GM19240 (cell line): ENCODE measurements around the gene IRAK2.
"Not testable (repeated sequence)": the region's sequence is repeated elsewhere in the genome, so short reads cannot be mapped to it uniquely, and the experiment has no call there.

Source experiments
- DNase-seq: peaks from one replicate; pipeline ENCODE4 v3.0.0; 2011; ENCODE audit warnings: low spot score; ENCODE audit not compliant: insufficient read length

The IRAK2 gene

DNA sequence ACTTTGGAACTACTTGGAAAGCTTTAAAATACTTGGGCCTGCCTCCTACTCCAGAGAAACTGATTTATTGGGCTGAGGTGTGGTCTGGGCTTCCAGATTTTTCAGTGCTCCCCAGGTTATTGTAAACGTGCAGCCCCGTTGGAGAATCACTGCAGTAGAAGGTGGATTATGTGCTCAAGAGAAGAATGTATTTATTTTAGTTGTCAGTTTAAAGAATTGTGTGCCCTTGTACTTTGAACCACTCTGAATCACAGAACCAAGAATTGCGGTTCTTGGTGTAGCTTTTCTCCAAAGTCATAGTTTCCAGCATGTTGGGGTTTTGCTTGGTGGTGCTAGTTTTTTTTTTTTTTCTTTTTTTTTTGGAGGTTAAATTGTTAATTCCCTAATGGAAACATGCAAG lies 85.1 kb downstream of the IRAK2 start:
- DNase-seq: no peak

DNA sequence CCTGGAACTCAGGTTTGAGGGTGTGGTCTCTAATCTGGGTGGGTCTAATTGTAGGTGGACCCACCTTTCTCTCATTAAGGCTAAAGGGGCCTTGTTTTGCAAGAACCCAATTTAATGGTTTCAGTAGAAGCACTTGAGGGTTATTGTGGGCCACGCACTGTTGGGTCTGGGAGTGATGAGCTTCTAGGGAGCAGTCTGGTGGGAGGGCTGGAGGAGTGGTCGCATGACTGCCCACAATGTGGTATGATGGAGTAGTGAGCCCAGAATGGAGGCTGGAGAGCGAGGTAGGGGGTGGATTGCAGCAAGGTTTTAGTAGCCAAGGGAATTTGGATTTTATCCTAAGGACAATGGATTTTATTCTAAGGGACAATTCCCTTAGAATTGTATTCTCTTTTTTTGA lies 86.3 kb downstream of the IRAK2 start:
- DNase-seq: no peak

DNA sequence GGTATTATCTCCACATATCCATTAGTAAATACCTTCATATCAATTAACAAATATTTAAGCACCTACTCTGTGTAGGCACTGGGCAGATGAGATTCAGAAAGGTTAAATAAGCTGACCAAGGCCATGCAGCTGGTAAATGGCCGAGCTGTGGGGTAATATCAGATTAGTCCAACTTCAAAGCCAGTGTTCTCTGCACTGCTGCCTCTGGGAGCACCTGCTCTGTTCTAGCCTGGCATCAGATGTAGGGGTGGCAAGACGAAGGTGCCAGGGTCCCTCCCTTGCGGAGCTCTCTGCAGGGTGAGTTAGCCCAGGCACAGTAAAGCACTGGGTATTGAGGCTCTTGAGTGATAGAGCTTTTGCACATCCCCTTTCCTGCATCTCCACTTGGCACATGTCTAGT lies 89.0 kb downstream of the IRAK2 start:
- DNase-seq: no peak

DNA sequence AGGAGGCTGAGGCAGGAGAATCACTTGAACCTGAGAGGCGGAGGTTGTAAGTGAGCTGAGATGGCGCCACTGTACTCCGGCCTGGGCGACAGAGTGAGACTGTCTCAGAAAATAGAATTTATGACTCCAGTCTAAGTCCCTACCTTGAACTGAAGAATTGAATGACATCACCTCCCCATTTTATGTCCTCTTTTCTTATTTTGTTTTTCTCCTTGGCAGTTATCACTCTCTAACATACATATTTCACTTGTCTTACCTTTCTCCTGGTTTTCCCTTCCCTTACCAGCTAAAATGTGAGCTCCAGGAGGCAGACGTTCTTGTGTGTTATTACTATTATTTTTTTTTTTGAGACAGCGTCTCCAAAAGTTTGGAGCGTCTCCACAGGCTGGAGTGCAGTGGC lies 91.1 kb downstream of the IRAK2 start:
- no peak for DNase-seq

DNA sequence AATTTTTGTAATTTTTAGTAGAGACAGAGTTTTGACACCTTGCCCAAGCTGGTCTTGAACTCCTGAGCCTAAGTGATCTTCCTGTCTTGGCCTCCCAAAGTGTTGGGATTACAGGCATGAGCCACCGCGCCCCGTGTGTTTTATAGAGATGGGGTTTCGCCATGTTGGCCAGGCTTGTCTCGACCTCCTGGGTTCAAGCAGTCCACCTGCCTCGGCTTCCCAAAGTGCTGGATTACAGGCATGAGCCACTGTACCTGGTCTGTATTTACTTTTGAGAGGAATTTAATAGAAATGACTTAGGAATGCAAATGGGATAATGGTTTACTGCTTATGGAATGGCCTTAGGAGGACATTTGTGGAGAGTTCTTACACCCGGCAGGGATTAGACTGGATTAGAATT lies 94.3 kb downstream of the IRAK2 start:
- DNase-seq: no peak

DNA sequence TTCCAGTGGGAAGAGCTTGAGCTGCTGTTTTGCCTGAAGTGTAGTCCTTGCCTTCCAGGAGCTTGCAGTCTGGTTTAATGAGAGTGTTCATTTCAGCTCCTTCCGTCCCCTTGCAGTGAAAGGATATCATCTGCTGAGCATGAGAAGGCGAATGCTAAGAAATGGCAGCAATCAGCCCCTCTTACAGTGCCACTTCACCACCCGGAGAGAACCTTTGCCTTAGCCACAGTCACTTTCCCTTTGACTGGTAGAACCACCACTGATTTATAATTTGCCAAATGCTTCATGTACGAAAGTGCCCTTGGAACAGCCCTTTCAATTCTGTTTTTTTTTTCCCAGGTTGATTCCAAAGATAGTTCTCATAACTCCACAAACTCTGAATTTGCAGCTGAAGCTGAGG lies 95.1 kb downstream of the IRAK2 start:
- DNase-seq: no peak

DNA sequence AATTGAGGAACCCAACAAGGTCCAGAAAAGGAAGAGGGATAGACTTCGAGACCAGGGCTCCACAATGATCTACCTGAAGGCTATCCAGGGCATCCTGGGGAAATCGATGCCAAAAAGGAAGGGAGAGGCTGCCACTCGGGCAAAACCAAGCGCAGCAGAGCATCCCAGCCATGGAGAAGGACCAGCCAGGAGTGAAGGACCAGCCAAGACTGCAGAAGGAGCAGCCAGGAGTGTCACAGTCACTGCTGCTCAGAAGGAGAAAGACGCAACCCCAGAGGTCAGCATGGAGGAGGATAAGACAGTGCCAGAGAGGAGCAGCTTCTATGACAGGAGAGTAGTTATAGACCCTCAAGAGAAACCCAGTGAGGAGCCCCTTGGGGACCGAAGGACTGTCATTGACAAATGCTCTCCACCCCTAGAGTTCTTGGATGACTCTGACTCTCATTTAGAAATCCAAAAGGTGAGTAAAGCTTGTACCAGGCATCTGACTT lies 95.5 kb downstream of the IRAK2 start:
- DNase-seq: no peak

DNA sequence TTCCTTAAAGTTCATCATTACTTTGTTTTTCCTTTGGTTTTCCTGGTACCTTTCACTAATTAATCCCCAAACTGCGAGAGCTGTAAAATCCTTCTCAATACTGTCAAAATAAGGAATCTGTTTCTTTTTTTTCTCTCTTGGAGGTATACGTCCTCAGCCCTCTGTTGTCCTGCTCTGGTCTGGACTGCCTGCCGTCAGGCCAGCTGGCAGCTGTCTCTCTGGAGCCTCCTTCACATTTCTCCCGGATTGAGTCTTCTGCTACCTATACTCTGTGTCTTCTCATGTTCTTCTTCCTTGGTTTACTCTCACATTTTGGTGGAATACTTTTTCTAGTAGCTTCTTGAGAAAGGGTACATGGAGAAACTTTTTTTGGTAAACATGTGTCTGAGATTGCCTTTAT lies 97.3 kb downstream of the IRAK2 start:
- no peak for DNase-seq

DNA sequence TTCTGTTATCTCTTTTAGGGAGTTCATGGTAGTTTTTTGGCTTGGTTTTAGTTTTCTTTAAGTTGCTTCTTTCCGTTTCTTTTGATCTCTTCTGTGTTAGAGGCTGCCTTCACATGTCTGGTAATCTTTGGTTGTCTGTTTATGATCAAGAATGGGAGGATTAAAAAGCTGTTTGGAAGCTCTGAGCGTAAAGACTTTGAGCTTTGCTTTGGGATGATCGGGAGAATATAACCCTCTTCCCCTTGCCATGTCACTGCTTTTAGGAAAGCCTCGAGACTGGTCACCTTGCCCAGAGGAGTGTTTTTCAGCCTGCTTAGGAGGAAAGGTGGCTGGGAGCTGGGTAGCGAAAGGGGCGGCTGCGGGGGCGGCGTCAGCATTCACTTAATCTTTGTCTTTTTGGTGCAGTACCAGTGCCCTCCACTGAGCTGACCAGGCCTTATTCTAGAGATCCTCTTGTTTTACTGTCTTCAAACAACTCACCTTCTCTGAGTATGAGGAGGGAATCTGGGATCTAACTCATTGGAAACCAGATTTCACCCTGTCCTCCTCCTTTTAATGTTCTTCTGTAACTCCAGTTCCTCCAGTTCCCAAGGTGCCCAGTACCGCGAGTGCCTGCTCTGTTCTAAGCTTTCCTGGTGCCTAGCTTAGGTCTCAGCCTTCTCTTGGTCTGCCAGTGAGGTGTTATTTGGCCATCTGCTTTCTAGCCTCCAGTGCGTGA lies 99.1 kb downstream of the IRAK2 start:
- DNase-seq: no peak

DNA sequence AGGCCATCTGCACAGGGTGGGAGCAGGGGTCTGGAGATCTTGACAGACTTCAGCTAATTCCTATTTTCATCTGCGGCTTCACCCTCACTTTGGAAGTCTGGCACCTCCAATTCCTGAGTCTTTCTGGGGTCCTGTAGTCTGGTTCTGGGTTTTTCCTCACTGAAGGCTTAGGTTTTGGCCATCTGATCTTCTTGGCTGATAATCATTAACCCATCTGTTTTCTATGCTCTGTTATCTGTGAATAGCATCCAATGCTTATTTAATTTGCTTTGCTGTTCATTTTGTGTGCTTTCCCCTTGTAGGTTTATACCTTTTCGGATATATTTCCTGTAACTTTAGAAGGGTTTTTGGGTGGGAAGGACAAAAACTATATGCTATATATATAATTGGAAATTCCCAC lies 101.1 kb downstream of the IRAK2 start:
- no peak for DNase-seq

DNA sequence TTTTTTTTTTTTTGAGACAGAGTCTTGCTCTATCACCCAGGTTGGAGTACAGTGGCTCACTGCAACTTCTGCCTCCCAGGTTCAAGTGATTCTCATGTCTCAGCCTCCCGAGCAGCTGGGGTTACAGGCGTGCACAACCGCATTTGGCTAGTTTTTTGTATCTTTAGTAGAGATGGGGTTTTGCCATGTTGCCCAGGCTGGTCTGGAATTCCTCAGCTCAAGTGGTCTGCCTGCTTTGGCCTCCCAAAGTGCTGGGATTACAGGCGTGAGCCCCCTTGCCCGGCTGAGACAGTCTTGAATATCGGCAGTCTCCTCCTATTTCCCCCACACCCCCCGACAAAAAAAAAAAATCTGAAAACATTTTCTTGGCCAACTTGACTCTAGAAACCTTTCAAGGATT lies 102.2 kb downstream of the IRAK2 start:
- not testable (repeated sequence) for DNase-seq

DNA sequence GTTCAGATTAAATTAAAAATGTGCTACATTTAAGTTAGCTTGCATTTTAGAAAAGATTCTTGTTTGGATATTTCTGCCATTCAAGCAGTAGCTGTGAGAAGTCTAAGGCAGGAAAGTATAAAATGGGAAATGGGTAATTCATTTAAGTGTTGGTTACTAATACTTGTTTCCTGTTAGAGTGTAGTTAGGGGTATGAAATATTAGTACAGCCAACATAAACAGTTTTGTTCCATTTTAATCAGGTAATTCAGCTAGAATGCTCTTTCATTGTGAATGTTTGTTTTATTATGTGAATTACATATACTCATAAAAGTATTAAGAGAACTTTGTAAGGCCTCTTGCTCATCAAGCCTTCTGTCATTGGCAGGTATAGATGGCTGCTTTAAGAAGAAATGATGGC lies 103.4 kb downstream of the IRAK2 start:
- DNase-seq: no peak

DNA sequence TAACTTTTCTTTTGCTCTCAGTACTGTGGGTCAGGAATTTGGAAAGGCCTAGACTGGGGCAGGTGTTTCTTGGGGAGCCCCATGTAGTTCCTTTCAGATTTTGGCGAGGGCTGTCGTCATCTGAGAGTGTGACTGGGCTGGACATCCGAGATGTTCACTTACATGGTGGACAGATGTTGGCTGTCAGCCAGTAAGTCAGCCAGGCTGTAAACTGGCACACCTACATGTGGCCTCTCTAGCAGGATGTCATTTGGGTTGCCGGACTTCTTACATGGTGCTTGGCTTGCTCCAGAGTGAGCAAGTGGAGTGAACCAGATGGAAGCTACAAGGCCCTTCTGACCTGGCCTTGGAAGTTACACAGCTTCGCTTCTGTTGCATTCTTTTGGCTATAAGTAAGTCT lies 104.2 kb downstream of the IRAK2 start:
- no peak for DNase-seq

DNA sequence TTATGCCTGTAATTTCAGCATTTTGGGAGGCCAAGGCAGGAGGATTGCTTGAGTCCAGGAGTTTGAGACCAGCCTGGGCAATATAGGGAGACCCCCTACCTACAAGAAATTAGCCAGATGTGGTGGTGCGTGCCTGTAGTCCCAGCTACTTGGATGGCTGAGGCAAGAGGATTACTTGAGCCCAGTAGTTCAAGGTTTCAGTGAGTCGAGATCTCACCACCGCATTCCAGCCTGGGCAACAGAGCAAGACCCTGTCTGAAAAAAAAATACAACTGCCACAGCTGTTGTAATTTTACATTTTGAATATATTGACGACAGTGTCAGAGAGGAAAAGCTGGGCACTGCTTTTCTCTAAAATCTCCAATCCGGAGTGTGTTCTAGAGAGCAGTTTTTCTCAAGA lies 104.7 kb downstream of the IRAK2 start:
- no peak for DNase-seq

DNA sequence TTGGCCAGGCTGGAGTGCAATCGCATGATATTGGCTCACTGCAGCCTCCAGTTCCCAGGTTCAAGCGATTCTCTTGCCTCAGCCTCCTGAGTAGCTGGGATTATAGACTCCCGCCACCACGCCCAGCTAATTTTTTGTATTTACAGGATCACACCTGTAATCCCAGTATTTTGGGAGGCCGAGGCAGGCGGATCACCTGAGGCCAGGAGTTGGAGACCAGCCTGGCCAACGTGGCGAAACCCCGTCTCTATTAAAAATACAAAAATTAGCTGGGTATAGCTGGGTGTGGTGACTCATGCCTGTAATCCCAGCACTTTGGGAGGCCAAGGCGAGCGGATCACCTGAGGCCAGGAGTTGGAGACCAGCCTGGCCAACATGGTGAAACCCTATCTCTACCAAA lies 107.8 kb downstream of the IRAK2 start:
- not testable (repeated sequence) for DNase-seq

DNA sequence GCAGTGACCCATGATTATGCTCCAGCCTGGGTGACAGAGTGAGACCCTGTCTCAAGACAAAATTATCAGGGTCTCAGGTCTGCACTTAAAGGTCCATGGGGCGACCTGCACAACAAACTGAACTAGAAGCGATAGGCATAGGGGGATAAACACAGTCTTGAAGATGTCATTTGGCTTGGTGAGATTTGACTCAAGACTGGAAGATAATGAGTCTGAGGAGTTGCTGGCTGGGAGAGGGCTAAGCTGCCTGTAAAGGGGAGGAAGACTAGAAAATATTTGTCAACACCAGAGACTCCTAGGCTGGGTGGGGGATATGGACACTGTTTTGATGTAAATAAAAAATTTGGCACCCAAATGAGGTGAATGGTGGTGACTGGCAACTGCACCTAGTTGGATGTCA lies 108.3 kb downstream of the IRAK2 start:
- DNase-seq: no peak

DNA sequence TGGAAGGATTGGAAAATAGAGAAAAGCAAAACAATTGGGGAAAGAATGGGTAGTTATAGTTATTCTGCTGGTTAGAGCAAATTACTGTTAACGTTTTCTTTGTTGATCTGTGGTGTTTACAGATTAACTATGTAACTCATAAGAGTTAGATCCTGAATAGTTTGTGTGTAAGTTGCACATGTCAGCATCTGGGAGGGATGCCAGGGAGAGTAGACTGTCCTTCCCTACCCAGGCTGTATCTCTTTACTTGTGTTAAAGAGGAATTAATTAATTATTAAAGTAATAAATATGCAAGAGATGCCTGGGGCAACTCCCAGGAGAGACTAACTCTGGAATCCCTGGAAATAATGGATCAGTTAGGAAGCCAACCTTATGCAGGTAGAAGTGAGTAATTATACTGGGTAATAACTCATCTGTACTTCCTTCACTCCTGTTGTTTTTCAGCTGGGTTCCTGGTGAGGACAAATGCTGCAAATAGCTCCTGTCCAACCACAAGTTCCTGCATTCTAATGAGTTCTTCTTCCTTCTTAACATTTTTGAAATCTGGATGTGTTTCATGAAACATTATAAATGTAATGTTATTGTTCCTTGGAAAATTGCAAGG lies 109.1 kb downstream of the IRAK2 start:
- DNase-seq: no peak

DNA sequence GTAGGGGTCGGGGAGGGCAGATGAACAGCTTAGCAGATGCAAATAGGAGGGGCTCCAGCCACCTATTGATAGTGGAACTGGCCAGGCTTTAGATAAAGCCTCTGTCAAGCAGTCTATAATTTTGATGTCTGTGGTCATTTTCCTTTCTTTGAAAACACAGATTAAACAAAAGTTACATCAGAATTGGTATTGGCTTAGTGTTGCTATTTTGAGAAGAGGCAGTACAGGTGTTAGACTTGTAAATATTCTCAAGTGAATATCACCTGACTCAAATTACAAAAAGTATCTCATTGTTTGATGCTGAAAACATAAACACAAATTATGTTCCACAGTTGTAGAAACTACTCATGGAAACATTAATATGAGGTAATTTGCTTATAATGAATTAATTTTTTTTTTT lies 109.9 kb downstream of the IRAK2 start:
- no peak for DNase-seq

DNA sequence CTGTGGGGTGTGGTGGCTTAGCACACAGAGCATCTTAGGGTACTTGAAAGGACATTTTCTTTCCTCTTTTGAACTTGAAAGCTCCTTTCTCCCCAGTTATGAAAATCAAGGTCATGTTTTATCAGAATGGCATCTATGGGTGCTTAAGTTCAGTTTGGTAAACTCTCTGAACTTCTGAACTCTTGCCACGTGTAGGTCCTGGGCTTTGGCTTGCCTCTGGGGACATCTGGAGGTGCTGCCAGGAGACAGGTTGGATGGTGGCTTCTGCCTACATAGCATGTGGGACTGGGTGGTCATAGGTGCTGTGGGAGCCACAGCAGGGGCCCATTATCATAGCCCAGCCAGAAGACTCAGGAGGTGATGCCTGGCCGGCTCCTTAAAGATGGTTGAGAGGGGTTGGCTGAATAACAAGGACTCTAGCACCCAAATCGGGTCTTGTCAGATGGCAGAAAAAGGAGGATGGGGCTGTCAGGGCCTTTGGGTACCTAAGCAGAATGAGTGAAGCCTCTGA lies 112.5 kb downstream of the IRAK2 start:
- no peak for DNase-seq

DNA sequence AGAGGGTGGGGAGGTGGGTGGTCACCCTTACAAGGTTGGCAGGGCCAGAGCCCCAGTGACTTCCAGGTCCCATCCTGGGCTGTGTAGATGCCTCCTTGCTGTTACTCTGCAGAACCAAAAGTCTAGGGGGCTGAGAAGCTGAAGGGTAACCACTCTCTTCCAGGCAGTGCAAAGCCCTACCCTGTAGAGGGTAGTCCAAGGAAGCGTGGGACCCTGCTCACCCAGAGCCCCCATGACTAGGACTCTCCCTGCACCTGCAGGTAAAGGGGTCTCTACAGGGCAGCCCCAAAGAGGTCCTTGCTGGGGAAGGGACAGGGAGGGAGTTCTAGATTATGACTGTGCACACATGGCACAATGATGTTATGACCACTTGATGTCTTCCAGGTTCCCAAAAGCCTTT lies 113.8 kb downstream of the IRAK2 start:
- DNase-seq: no peak

DNA sequence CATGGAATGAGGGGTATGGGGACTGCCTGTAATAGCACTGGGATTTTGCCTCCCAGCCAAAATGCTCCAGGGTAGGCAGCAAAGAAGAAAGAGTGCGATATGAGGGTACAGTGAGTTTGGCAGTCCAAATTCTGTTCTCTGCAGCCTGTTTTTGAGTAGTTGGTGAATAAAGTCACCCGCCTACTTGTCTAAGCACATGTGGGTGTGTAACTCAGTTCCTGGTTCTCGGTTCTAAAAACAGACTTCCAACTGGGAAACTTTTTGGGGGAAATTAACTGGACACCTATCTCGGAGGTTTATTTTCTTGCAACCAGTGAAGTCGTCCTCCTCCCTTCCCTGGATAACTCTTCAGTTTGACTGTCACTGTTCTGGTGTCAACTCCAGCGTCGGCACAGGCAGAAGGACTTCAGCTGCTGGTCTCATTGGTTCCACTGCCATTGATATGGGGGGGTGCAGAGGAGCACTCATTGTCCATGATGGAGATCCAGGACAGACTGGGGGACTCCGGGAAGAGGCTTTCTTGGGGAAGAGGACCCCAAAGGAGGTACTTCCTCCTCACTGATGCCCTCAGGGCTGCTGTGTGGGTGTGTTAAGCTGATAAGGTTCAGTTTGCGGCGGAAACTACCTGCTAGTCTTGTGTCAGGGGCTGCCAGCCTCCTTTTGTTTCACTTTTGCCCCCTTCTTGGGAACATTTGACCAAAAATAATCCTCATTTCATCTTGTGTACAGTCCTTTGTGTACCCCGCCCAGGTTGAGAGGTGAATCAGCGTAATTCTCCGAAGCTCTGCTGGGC lies 114.9 kb downstream of the IRAK2 start:
- DNase-seq: no peak

DNA sequence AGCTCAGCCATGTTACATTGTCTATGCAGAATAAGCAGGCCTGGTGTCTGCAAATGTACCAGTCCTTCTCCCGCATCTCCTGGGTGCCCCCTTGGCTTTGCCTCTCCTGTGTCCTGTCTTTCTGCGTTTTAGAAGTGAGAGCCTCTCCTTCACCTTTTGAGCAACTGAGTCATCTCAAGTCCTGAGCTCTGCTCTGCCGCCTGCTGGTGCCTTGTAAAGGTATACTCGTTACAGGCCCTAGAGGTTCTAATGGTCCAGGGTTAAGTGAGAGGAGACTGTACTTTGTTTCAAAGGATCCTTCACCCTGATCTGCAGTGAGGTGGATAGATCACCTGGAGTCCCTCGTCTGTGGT lies 115.4 kb downstream of the IRAK2 start:
- no peak for DNase-seq
